MG63 (cell line): Measurements from ENCODE around the gene EN2. TPM values are rescaled to one million over a fixed set of nuclear protein-coding genes. Genes with fewer than 3 reads are reported as not detected.

Experiments
- DNase-seq: peaks from one replicate; pipeline ENCODE4 v3.0.0-alpha.2; 2020
- H3K27me3 ChIP-seq: fragments of 250-450 bp; sonication (Bioruptor Pico); 2 replicates; pipeline ENCODE4 v1.5.1; 2020; ENCODE audit warnings: mild to moderate bottlenecking, moderate library complexity
- H3K36me3 ChIP-seq: fragments of 250-450 bp; sonication (Bioruptor Pico); 2 replicates; pipeline ENCODE4 v1.5.1; 2020; ENCODE audit warnings: mild to moderate bottlenecking, moderate library complexity
- H3K4me3 ChIP-seq: fragments of 250-450 bp; sonication (Bioruptor Pico); 2 replicates; pipeline ENCODE4 v1.5.1; 2020; ENCODE audit warnings: mild to moderate bottlenecking, moderate library complexity
- H3K9me3 ChIP-seq: fragments of 250-450 bp; sonication (Bioruptor Pico); 2 replicates; pipeline ENCODE4 v1.5.1; 2020; ENCODE audit warnings: mild to moderate bottlenecking, moderate library complexity
- total RNA-seq: library from RNA; depleted of rRNA; stranded (reverse); fragments of >200 nt; shearing (Covaris generic); gene quantifications from 2 replicates; pipeline ENCODE4 v1.2.3, GENCODE V29; 2014; ENCODE audit warnings: low replicate concordance; rRNA removed

The EN2 gene
- total RNA-seq, 1 experiment from 2014 or later, result 1.7 TPM

DNA sequence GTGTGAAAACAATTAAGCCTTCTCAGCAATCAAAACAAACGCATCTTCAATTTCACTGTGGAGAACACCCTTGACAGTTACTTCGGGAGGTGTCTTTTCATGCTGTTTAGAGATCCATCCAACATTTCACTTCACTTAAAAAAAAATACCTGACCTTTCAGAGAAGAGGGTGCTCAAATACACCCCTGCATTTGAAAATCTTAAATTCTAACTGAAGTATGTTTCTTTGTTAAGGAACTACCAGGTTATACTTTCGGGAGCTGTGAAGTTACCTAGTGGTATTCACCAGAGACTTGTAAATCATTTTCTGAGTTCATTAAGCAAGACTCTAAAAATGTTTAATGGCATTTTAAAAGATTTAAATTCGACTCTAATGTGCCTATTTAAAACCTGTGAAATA lies 49.6 kb downstream of the EN2 start:
- Histone ChIP-seq H3K27me3 (peaks cover 50% of the 10 kb centered on the region), H3K4me3 (no peak overlapping the region), H3K36me3 (no peaks in the 10 kb centered on the region), H3K9me3 (no peaks in the 10 kb centered on the region)
- no peak for DNase-seq

DNA sequence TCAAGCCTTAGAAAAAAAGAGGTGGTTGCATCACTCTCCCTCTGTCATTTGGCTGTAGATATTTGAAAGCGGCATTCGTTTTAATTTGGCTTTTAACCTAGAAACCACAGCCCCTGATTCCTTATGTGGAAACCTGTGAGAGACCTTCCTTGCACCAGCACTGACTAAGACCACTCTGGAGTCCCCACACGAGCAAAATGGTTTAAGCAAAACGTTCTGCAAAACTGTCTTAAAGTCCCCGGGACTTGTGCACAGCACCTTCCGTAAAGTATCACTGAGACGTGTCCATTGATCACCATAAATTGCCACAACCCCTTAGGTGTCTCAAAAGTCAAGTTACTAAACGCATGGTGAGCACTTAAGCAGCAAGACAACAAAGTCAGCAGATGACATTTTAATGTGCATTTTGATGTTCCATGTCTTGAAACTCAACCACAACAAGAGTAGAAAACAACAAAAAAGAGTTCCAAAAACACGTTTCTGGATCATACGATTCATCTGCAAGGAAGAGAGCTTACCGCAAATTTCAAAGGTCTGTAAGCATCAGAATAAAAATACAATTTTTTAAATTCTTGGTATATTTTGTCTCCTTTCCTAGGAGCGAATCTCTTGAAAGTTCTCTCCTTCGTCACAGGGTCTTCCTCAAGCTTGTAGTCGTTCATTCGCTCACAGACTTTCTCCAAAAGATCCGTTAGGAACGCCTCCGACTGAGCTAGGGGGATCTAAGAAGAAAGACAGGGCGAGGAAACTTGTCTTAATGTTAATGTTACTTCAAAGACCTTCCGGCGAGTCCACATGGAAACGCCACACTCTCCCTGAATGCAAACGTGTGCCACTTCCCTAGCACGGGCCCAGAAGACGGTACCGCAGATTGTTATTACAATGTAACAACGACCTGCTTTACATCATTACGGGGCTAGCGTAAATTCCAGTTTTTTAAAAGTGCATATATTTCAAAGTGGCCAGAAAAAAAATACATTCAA lies 50.7 kb downstream of the EN2 start:
- H3K9me3 ChIP-seq, result no peaks in the 10 kb centered on the region
- H3K27me3 ChIP-seq, result peaks cover 56% of the 10 kb centered on the region
- no peak overlapping the region for H3K4me3 ChIP-seq
- no peak for DNase-seq
- H3K36me3 ChIP-seq, result no peaks in the 10 kb centered on the region

DNA sequence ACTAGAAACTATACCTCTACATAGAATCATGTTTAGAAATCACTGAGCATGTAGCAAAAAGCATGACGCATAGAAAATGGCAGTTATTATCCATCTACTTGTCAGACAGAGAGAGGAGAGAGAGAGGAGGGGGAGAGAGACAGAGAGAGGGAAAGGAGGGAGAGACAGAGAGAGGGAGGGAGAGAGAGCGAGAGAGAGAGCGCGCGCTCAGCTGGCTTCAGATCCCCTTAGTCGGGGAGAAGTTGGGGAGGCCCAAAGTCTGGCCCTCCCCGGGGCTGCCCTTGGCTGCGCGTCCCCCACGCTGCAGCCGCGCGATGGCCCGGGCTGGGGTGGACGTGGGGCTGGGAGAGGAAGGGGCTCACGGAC lies 51.4 kb downstream of the EN2 start:
- no peak for DNase-seq
- Histone ChIP-seq H3K36me3 (no peaks in the 10 kb centered on the region), H3K27me3 (peaks cover 55% of the 10 kb centered on the region), H3K4me3 (no peak overlapping the region), H3K9me3 (no peaks in the 10 kb centered on the region)

DNA sequence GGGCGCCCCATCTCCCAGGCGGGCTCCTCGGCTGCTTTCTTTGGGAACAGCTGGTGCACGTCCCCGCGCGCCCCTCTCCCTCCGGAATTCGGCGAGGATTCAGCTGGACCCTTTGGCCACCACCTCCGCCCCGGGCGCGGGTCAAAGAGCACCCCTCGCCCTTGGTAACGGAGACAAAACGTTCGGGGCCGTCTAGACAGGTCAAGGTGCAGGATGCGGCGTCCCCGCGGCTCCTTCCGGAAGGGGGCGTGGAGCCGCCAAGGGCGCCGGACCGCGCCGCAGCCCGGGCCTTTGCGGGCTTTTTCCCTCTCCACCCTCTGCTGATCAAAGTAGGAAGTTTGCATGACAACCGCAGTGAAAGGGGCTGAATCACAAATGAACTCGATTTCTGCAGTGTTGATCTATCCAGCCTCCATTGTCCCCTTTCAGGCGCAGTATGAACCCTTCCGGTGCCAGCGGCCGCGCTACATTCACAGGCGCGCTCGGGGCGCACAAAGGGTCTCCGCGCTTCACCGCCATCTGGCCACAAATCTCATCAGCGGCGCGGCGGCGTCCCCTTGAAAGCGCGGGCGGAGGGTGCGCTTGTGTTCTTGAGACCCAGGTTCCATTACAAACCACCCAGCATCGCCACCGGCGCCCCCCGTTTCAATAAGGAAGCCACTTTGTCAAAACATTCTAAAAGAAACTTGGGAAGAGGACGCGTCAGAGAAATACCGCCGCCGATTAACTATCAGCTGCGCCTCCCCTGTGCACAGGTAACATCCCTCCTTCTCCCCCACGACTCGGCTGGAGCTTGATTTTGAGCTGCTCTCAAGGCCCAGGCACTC lies 52.0 kb downstream of the EN2 start:
- no peaks in the 10 kb centered on the region for H3K36me3 ChIP-seq
- H3K27me3 ChIP-seq, result peaks cover 52% of the 10 kb centered on the region
- DNase-seq, result no peak
- no peak overlapping the region for H3K4me3 ChIP-seq
- H3K9me3 ChIP-seq, result no peaks in the 10 kb centered on the region

DNA sequence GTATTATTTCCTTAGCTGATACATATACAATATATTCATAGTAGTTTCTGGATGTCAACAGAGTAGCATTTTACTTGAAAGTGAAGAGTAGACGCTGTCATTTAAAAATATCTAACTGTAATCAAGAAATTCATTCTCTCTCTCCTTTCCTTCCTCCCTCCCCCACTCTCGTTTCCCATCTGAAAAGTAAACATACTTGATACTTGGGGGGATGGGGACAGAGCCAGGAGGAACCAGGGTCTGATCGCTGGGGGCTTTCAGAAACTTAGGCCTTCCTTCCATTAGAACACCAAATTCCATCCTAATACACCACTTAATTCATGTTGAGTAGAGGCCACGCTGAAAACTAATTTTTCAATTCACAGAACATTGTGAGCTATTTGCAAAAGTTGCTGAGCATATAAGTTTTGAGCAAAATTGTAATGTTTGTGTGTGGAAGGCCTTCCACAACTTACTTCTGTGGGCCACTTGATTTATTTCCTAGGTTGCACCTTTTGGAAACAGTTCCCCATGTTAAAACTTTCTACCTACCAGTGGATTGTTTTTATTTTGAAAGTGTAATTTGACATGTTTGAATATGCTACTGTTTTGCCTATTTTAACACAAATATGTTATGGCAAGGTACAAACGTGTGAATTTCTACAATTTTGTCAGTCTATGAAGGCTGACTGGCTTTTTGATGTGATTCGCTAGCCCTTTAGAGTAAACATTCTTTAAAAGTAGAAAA lies 53.2 kb downstream of the EN2 start:
- Histone ChIP-seq H3K9me3 (no peaks in the 10 kb centered on the region), H3K4me3 (no peak overlapping the region), H3K27me3 (peaks cover 43% of the 10 kb centered on the region), H3K36me3 (no peaks in the 10 kb centered on the region)
- DNase-seq, result no peak

DNA sequence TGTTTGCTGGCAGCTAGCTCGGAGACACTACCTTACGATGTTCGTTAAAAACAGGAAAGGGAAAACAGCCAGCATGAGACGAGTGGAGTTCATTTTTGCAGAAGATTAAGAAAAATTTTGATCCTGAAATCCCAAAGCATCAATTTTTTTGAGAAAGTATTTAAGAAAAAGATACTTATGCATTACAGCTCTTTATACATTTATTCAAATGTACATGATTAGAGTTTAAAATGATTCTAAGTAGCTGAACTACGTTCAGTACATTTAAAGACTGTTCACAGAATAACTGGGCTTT lies 53.7 kb downstream of the EN2 start:
- no peaks in the 10 kb centered on the region for H3K9me3 ChIP-seq
- no peaks in the 10 kb centered on the region for H3K36me3 ChIP-seq
- no peak for DNase-seq
- H3K4me3 ChIP-seq, result no peak overlapping the region
- peaks cover 42% of the 10 kb centered on the region for H3K27me3 ChIP-seq

DNA sequence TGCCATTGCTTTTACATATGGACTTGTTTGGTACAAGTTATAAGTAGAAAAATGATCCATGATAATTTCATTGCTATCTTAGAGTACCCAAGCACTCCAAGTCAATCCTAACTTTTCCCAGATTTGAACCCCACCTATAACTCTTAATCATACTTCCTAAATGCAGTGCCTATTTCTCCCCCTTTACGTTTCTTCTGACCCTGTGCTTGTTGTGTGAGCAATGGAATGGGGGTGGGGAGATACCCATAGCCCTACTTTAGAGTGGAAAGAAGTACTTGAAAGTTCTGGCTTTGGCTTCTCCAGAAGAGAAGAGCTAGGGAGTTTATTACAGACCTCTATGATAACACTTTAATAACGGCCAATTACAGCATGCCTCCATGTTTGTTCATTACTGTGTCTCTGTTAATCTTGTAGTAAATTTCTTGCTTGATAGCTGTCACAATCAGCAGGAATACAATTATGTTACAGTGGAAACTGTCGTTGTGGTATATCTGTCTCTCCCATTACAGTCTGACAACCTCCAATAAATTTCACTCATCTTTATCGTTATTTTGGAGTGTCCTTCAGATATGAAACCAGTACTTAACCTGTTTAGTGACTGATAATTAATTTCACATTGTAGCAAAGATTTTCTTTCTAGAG lies 54.4 kb downstream of the EN2 start:
- no peaks in the 10 kb centered on the region for H3K9me3 ChIP-seq
- H3K4me3 ChIP-seq, result no peak overlapping the region
- peaks cover 42% of the 10 kb centered on the region for H3K27me3 ChIP-seq
- no peaks in the 10 kb centered on the region for H3K36me3 ChIP-seq
- no peak for DNase-seq

DNA sequence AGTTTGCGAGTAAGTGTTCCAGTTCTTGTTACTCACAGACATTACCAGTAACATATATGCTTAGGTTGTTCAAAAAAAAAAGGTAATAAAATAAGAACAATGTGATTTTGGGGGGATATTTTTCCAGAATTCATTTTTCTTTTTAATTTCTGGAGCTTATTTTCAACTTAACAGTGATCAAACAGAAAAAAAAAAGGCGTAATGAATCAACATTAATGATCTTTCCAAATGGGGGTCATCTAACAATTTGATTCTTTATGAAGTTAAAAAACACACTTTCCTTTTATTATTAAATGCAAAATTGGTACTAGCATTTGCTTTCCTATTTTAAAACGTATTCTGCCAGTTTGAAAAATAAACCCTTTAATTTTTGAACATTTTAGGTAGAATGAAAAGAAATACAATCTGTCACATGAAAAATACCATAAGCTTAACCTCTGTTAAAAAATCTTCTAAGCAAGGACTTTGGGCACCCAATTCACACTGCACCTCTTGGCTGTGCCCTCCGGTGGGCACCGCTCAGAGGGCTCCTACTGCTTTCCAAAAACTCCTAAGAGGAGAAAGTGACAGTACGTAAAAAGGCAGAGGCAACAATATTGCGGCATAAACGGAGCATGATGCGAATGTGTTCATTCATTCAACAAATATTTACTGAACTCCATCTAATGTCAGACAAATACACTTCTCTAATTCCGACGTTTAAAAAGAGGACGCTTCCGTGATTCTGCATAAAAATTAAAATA lies 55.8 kb downstream of the EN2 start:
- Histone ChIP-seq H3K4me3 (no peak overlapping the region), H3K27me3 (peaks cover 29% of the 10 kb centered on the region), H3K36me3 (no peaks in the 10 kb centered on the region), H3K9me3 (no peaks in the 10 kb centered on the region)
- DNase-seq, result no peak

DNA sequence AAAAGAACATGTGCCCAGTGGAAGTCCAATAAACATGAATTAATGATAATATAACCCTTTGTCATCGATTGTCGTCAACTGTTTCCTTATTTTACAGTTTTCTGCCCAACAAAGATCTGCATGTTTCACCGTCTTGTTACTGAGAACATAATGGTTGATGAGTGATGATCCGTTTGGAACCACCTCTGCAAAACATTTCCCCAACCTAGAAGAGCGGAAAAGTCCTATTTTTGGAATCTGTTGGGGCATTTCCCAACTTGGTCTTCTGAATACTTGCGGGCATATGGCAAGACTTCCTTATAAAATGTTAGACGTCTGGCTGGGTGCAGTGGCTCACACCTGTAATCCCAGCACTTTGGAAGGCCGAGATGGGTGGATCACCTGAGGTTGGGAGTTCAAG lies 56.4 kb downstream of the EN2 start:
- Histone ChIP-seq H3K27me3 (peaks cover 23% of the 10 kb centered on the region), H3K9me3 (no peaks in the 10 kb centered on the region), H3K36me3 (no peaks in the 10 kb centered on the region), H3K4me3 (no peak overlapping the region)
- DNase-seq, result no peak

Other genes starting within 250 kb of the EN2 start
- 45.7 and 72.3 TPM in 2 replicates for gene INSIG1, start 160.3 kb upstream of the EN2 start, total RNA-seq
- not detected in 2 replicates for gene CNPY1, start 88.4 kb downstream of the EN2 start, total RNA-seq
- 3.1 and 7.6 TPM in 2 replicates for gene RBM33, start 186.5 kb downstream of the EN2 start, total RNA-seq